Keratinocyte (primary cell): Measurements from ENCODE around the gene HSBP1L1. TPM values are rescaled to one million over a fixed set of nuclear protein-coding genes. Genes with fewer than 3 reads are reported as not detected.

Experiments
- DNase-seq: peaks from one replicate; pipeline ENCODE4 v3.0.0-alpha.2; 2011; ENCODE audit warnings: low read depth, missing footprints, low spot score
- FAIRE-seq: peaks from 2 replicates; lab custom pipeline; 2011; peaks lifted over from hg19 to GRCh38; lab: Jason Lieb, UNC
- H2AFZ ChIP-seq: 2 replicates; pipeline ENCODE4 v1.6.0; 2012; ENCODE audit warnings: low read length, control low read depth, inconsistent platforms; ENCODE audit not compliant: control insufficient read depth
- H3K27ac ChIP-seq: 2 replicates; pipeline ENCODE4 v1.5.1; 2011; ENCODE audit warnings: low read length; ENCODE audit not compliant: control insufficient read depth, insufficient read depth
- H3K27me3 ChIP-seq: 3 replicates; pipeline ENCODE4 v1.6.0; 2011; ENCODE audit warnings: low read length; ENCODE audit not compliant: control insufficient read depth, insufficient read depth; ENCODE audit errors: extremely low read depth
- H3K36me3 ChIP-seq, 2 experiments: 2 replicates in 1 of 2; 3 replicates in 1 of 2; pipeline ENCODE4 v1.5.1; 2011; ENCODE audit warnings: low read length in 2 of 2, mild to moderate bottlenecking in 1 of 2; ENCODE audit not compliant: control insufficient read depth in 2 of 2, insufficient read depth in 2 of 2; ENCODE audit errors: extremely low read depth in 1 of 2
- H3K4me1 ChIP-seq: 3 replicates; pipeline ENCODE4 v1.5.1; 2011; ENCODE audit warnings: low read length; ENCODE audit not compliant: control insufficient read depth, insufficient read depth; ENCODE audit errors: extremely low read depth
- H3K4me2 ChIP-seq: 3 replicates; pipeline ENCODE4 v1.6.0; 2011; ENCODE audit warnings: low read depth, low read length; ENCODE audit not compliant: control insufficient read depth, insufficient read depth; ENCODE audit errors: extremely low read depth
- H3K4me3 ChIP-seq, 3 experiments: fragments of 200-600 bp in 1 of 3; sonication (generic) in 1 of 3; 2 replicates in 2 of 3; 3 replicates in 1 of 3; pipeline ENCODE4 v1.5.1; 2011 to 2016; ENCODE audit warnings: low read length in 3 of 3, mild to moderate bottlenecking in 3 of 3, control low read depth in 2 of 3, inconsistent platforms in 1 of 3, low read depth in 1 of 3, mixed read lengths in 1 of 3, mixed run types in 1 of 3, moderate library complexity in 1 of 3; ENCODE audit not compliant: control insufficient read depth in 2 of 3, insufficient read depth in 2 of 3; ENCODE audit errors: extremely low read depth in 1 of 3
- H3K79me2 ChIP-seq: 2 replicates; pipeline ENCODE4 v1.6.0; 2012; ENCODE audit warnings: low read length; ENCODE audit not compliant: control insufficient read depth, insufficient read depth
- H3K9ac ChIP-seq: 3 replicates; pipeline ENCODE4 v1.6.0; 2011; ENCODE audit warnings: low read length; ENCODE audit not compliant: control insufficient read depth, insufficient read depth; ENCODE audit errors: extremely low read depth
- H3K9me1 ChIP-seq: 3 replicates; pipeline ENCODE4 v1.6.0; 2011; ENCODE audit warnings: low read length; ENCODE audit not compliant: control insufficient read depth, insufficient read depth; ENCODE audit errors: extremely low read depth
- H3K9me3 ChIP-seq: 2 replicates; pipeline ENCODE4 v1.5.1; 2012; ENCODE audit warnings: low read depth, low read length; ENCODE audit not compliant: control insufficient read depth
- H4K20me1 ChIP-seq: 3 replicates; pipeline ENCODE4 v1.6.0; 2011; ENCODE audit warnings: low read length; ENCODE audit not compliant: control insufficient read depth, insufficient read depth; ENCODE audit errors: extremely low read depth
- CTCF ChIP-seq, 3 experiments: IDR thresholded peaks in 1 of 3; conservative IDR thresholded peaks in 1 of 3; optimal IDR thresholded peaks in 1 of 3; 2 replicates in 2 of 3; 3 replicates in 1 of 3; pipeline versions ENCODE3 to v1.5.1; 2011; ENCODE audit warnings: low read length in 3 of 3, mild to moderate bottlenecking in 3 of 3, moderate library complexity in 2 of 3, control low read depth in 1 of 3, inconsistent platforms in 1 of 3; ENCODE audit not compliant: insufficient read depth in 2 of 3; ENCODE audit errors: extremely low read depth in 1 of 3
- EZH2 ChIP-seq: IDR thresholded peaks from one replicate; pipeline ENCODE4 v1.6.1; 2012; ENCODE audit warnings: inconsistent platforms, mild to moderate bottlenecking, low read length, moderate library complexity
- dilution Hi-C: fragments of 300-500 bp; cut with MboI; formaldehyde crosslinking; loops from one replicate; pipeline ENCODE4 v1.7.0; 2020; ENCODE audit warnings: low sequenced_read_pairs; ENCODE audit not compliant: extremely low pct_ligation_motif_present
- polyA plus RNA-seq, 5 experiments: library from polyadenylated mRNA; depleted of rRNA in 3 of 5; stranded (reverse) in 3 of 5; stranded (forward) in 1 of 5; unstranded in 1 of 5; fragments of >200 nt; gene quantifications; 1 replicate in 1 of 5; 2 replicates in 3 of 5; 3 replicates in 1 of 5; pipeline versions ENCODE4 v1.2.1 to v1.2.3, GENCODE V29; 2011 to 2012; ENCODE audit warnings: missing spikeins in 2 of 5, low read depth in 1 of 5, low replicate concordance in 1 of 5

HSBP1L1 gene
- polyA plus RNA-seq, 1 donor (not counting 4 experiments of a cell fraction or from before 2014, with no cell fraction given) = 49.6 TPM

- Histone ChIP-seq H3K27ac (no peak overlapping the region), H3K27me3 (no peaks in the 10 kb centered on the region), H3K36me3 (peaks cover 5 to 16% of the 10 kb centered on the region in 2 experiments), H3K9me1 (no peaks in the 10 kb centered on the region), H3K4me2 (no peak overlapping the region), H3K4me3 (no peak overlapping the region), H3K9me3 (no peaks in the 10 kb centered on the region), H3K79me2 (peaks cover 19% of the 10 kb centered on the region), H4K20me1 (no peaks in the 10 kb centered on the region), H3K4me1 (no peaks in the 10 kb centered on the region), H2AFZ (no peak overlapping the region), H3K9ac (no peak overlapping the region)
- no peak for FAIRE-seq
- TF ChIP-seq CTCF (optimal IDR thresholded peaks at IDR 0.05 in 1 of 3, IDR thresholded peaks at IDR 0.05 in 1 of 3, conservative IDR thresholded peaks at IDR 0.05 in 1 of 3; ENCODE audit: extremely low read depth in 1 of 3, insufficient read depth in 2 of 3, low read length in 3 of 3) (no peak), EZH2 (no peak)
- DNase-seq = no peak
- dilution Hi-C loops = no loop called here
These were observed 45.8 kb upstream of the HSBP1L1 start for GRCh38 chr18:79918615-79919011.

GRCh38 chr18:79919089-79919488 is 45.4 kb upstream of the HSBP1L1 start:
- Histone ChIP-seq H3K9me3 (no peaks in the 10 kb centered on the region), H3K79me2 (peaks cover 22% of the 10 kb centered on the region), H3K9me1 (no peaks in the 10 kb centered on the region), H2AFZ (no peak overlapping the region), H3K27ac (no peak overlapping the region), H3K4me3 (no peak overlapping the region), H3K4me2 (no peak overlapping the region), H3K36me3 (peaks cover 9 to 16% of the 10 kb centered on the region in 2 experiments), H3K9ac (no peak overlapping the region), H3K4me1 (no peaks in the 10 kb centered on the region), H4K20me1 (no peaks in the 10 kb centered on the region), H3K27me3 (no peaks in the 10 kb centered on the region)
- no peak for DNase-seq
- TF ChIP-seq EZH2 (no peak), CTCF (optimal IDR thresholded peaks at IDR 0.05 in 1 of 3, IDR thresholded peaks at IDR 0.05 in 1 of 3, conservative IDR thresholded peaks at IDR 0.05 in 1 of 3; ENCODE audit: extremely low read depth in 1 of 3, insufficient read depth in 2 of 3, low read length in 3 of 3) (no peak)
- no peak for FAIRE-seq
- dilution Hi-C loops = no loop called here
